Hepatocyte (in vitro differentiated cells): ENCODE data around the gene CD81.
"Not testable (repeated sequence)": the region's sequence is repeated elsewhere in the genome, so short reads cannot be mapped to it uniquely, and the experiment has no call there.

Experiments
- CTCF ChIP-seq: fragments of 200-600 bp; sonication (generic); IDR thresholded peaks from 2 replicates; pipeline ENCODE4 v1.5.1; 2016; ENCODE audit warnings: antibody characterized with exemption, mild to moderate bottlenecking; ENCODE audit not compliant: poor library complexity
- EZH2 ChIP-seq: fragments of 200-600 bp; sonication (generic); IDR thresholded peaks from 2 replicates; pipeline ENCODE4 v1.6.1; 2016; ENCODE audit warnings: antibody characterized with exemption, mild to moderate bottlenecking, borderline replicate concordance
- EZH2phosphoT487 ChIP-seq: fragments of 200-600 bp; sonication (generic); IDR thresholded peaks from one replicate; pipeline ENCODE4 v1.6.1; 2018; ENCODE audit warnings: antibody characterized with exemption, mild to moderate bottlenecking, low read depth, moderate library complexity; ENCODE audit not compliant: unreplicated experiment, severe bottlenecking

DNA sequence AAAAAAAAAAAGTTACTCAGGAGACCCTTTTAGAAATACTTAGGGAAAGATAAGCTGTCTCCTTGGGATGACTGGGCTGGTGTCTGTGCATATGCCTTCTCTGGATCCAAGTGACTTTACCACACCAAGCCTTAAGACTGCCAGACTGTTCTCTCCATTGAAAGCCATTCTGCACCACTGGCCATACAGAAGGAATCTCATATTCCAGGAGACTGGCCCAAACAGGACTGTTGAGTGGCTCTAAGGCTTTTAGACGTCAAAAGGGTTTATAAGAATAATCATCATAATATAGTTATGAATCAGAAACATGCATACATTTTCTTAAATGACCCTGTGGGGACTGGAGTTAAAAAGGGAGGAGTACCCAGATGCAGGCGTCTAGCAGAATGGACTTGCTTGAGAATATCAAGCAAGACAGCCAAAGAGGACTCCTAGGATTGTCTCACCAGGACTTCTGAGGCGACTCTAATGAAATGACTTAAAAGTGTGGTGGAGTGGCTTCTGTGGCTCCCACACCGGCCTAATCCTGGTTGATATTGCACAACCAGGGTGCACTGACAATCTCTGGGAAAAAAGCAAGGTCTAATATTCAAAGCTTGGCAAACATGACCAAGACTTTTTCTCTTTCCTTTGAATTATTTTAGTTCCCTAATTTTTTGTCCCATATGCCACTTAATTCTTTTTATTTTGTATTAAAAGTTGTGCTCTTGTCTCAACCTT is 43.5 kb upstream of the CD81 start:
- not testable (repeated sequence) for TF ChIP-seq CTCF, EZH2, EZH2phosphoT487
